ENCODE data around the gene RBL2. TPM values are rescaled to one million over a fixed set of nuclear protein-coding genes. Genes with fewer than 3 reads are reported as not detected.

Gene RBL2
- total RNA-seq, 4 donors from 2014 or later = 27.7 to 115 (median 64.0) TPM

- Histone ChIP-seq H3K27ac (no peak overlapping the region), H3K4me3 (no peak overlapping the region), H3K9me3 (no peaks in the 10 kb centered on the region), H3K4me1 (peaks cover 0 to 2% (median under 1%) of the 10 kb centered on the region in 4 donors), H3K36me3 (no peaks in the 10 kb centered on the region), H3K27me3 (no peaks in the 10 kb centered on the region)
- 91% methylated on average over 2 of the region's 2 CpGs; no CpG with 5 or more reads in 1 of the 2 donors for WGBS, 2 donors (ENCODE audit: low coverage in 1 of 2)
- no peak for DNase-seq
- TF ChIP-seq POLR2A (IDR thresholded peaks at IDR 0.05) (no peak), POLR2AphosphoS5 (IDR thresholded peaks at IDR 0.05) (no peak), EP300 (IDR thresholded peaks at IDR 0.05; ENCODE audit: low read depth) (no peak)
- TF ChIP-seq, protein P1, sequence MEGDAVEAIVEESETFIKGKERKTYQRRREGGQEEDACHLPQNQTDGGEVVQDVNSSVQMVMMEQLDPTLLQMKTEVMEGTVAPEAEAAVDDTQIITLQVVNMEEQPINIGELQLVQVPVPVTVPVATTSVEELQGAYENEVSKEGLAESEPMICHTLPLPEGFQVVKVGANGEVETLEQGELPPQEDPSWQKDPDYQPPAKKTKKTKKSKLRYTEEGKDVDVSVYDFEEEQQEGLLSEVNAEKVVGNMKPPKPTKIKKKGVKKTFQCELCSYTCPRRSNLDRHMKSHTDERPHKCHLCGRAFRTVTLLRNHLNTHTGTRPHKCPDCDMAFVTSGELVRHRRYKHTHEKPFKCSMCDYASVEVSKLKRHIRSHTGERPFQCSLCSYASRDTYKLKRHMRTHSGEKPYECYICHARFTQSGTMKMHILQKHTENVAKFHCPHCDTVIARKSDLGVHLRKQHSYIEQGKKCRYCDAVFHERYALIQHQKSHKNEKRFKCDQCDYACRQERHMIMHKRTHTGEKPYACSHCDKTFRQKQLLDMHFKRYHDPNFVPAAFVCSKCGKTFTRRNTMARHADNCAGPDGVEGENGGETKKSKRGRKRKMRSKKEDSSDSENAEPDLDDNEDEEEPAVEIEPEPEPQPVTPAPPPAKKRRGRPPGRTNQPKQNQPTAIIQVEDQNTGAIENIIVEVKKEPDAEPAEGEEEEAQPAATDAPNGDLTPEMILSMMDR (IDR thresholded peaks at IDR 0.05) = no peak
- intact Hi-C loops (cut with DNase I; ENCODE audit: low total_unique reads) (no loop called here), in situ Hi-C loops (cut with MboI; ENCODE audit: low pct_ligation_motif_present in 1 of 4, low pct_unique_long_range_greater_than_20kb in 1 of 4, low sequenced_read_pairs in 3 of 4) (no loop called here)
These were observed 81.5 kb downstream of the RBL2 start for GRCh38 chr16:53515811-53516210.

- Histone ChIP-seq H3K27ac (no peak overlapping the region), H3K36me3 (no peaks in the 10 kb centered on the region), H3K4me1 (no peaks in the 10 kb centered on the region), H3K27me3 (no peaks in the 10 kb centered on the region), H3K4me3 (no peak overlapping the region), H3K9me3 (no peaks in the 10 kb centered on the region)
- WGBS, 2 donors (ENCODE audit: low coverage in 1 of 2) = 89 to 93% methylated on average over 4 of the region's 4 CpGs
- in situ Hi-C loops (cut with MboI; ENCODE audit: low pct_ligation_motif_present in 1 of 4, low pct_unique_long_range_greater_than_20kb in 1 of 4, low sequenced_read_pairs in 3 of 4) (no loop called here), intact Hi-C loops (cut with DNase I; ENCODE audit: low total_unique reads) (no loop called here)
- TF ChIP-seq, protein P1 (IDR thresholded peaks at IDR 0.05) = no peak
- TF ChIP-seq EP300 (IDR thresholded peaks at IDR 0.05; ENCODE audit: low read depth) = no peak
- TF ChIP-seq POLR2A (IDR thresholded peaks at IDR 0.05) = no peak
- TF ChIP-seq POLR2AphosphoS5 (IDR thresholded peaks at IDR 0.05) = no peak
- DNase-seq = no peak
These were observed 83.6 kb downstream of the RBL2 start for GRCh38 chr16:53517851-53518250.

GRCh38 chr16:53518550-53519416, 84.5 kb downstream of the RBL2 start:
- TF ChIP-seq POLR2AphosphoS5 (IDR thresholded peaks at IDR 0.05) (peak in 2 of 3 donors; percentile 24 to 51), EP300 (IDR thresholded peaks at IDR 0.05; ENCODE audit: low read depth) (no peak)
- Histone ChIP-seq H3K4me1 (no peaks in the 10 kb centered on the region), H3K9me3 (no peaks in the 10 kb centered on the region), H3K27ac (peak overlapping the region; percentile 13 to 55 (median 38)), H3K36me3 (no peaks in the 10 kb centered on the region), H3K4me3 (no peak overlapping the region), H3K27me3 (no peaks in the 10 kb centered on the region)
- peak; percentile 71 for DNase-seq
- WGBS, 2 donors (ENCODE audit: low coverage in 1 of 2) = 67 to 78% methylated on average over 15 to 19 of the region's 19 CpGs
- in situ Hi-C loops (cut with MboI; ENCODE audit: low pct_ligation_motif_present in 1 of 4, low pct_unique_long_range_greater_than_20kb in 1 of 4, low sequenced_read_pairs in 3 of 4) = no loop called here
- intact Hi-C loops (cut with DNase I; ENCODE audit: low total_unique reads) = no loop called here

- Histone ChIP-seq H3K9me3 (no peaks in the 10 kb centered on the region), H3K27ac (peak overlapping the region in 3 of 4 donors; percentile 13 to 40 (median 37)), H3K36me3 (no peaks in the 10 kb centered on the region), H3K4me1 (no peaks in the 10 kb centered on the region), H3K4me3 (no peak overlapping the region), H3K27me3 (no peaks in the 10 kb centered on the region)
- TF ChIP-seq POLR2A (IDR thresholded peaks at IDR 0.05) = no peak
- TF ChIP-seq POLR2AphosphoS5 (IDR thresholded peaks at IDR 0.05) = no peak
- TF ChIP-seq, protein P1 (IDR thresholded peaks at IDR 0.05) = no peak
- TF ChIP-seq EP300 (IDR thresholded peaks at IDR 0.05; ENCODE audit: low read depth) = no peak
- no peak for DNase-seq
- 89 to 100% methylated on average over 1 to 8 of the region's 8 CpGs for WGBS, 2 donors (ENCODE audit: low coverage in 1 of 2)
- in situ Hi-C loops (cut with MboI; ENCODE audit: low pct_ligation_motif_present in 1 of 4, low pct_unique_long_range_greater_than_20kb in 1 of 4, low sequenced_read_pairs in 3 of 4) = no loop called here
- intact Hi-C loops (cut with DNase I; ENCODE audit: low total_unique reads) = no loop called here
These were observed 85.3 kb downstream of the RBL2 start for GRCh38 chr16:53519417-53520091.
